Lung (tissue), 12 donors: Measurements from ENCODE around the gene CFAP91. TPM values are rescaled to one million over a fixed set of nuclear protein-coding genes. Genes with fewer than 3 reads are reported as not detected.

Experiments
- ATAC-seq: fragments of 200-7000 bp; cut with Tn5 transposase; one replicate; pipeline ENCODE4 v1.9.1; 2020; ENCODE audit warnings: moderate number of reproducible peaks; ENCODE audit not compliant: insufficient read depth, low FRiP score
- DNase-seq, 3 donors: peaks; one replicate each; pipeline ENCODE4 v3.0.0-alpha.2; 2013 to 2017
- H3K27ac ChIP-seq, 2 donors: one replicate each; pipeline ENCODE4 v1.5.1; 2013; ENCODE audit warnings: mild to moderate bottlenecking in 2 of 2, moderate library complexity in 2 of 2, control low read depth in 1 of 2, inconsistent platforms in 1 of 2, low read depth in 1 of 2, low read length in 1 of 2
- H3K27me3 ChIP-seq, 3 donors: one replicate each; pipeline ENCODE4 v1.5.1; 2013; ENCODE audit warnings: low read length in 2 of 3; ENCODE audit not compliant: control insufficient read depth in 3 of 3, insufficient read depth in 3 of 3
- H3K36me3 ChIP-seq, 4 donors: one replicate each; pipeline ENCODE4 v1.5.1; 2013; ENCODE audit warnings: low read length in 4 of 4, mild to moderate bottlenecking in 1 of 4, moderate library complexity in 1 of 4; ENCODE audit not compliant: control insufficient read depth in 4 of 4, insufficient read depth in 4 of 4
- H3K4me1 ChIP-seq, 5 donors: one replicate each; pipeline ENCODE4 v1.5.1; 2013; ENCODE audit warnings: low read length in 5 of 5, mild to moderate bottlenecking in 2 of 5, moderate library complexity in 1 of 5; ENCODE audit not compliant: control insufficient read depth in 5 of 5, insufficient read depth in 5 of 5
- H3K4me3 ChIP-seq: one replicate; pipeline ENCODE4 v1.5.1; 2013; ENCODE audit warnings: mild to moderate bottlenecking, control low read depth, moderate library complexity
- H3K9ac ChIP-seq, 2 donors: one replicate each; pipeline ENCODE4 v1.5.1; 2013; ENCODE audit warnings: low read length in 2 of 2, control low read depth in 1 of 2; ENCODE audit not compliant: insufficient read depth in 1 of 2
- H3K9me3 ChIP-seq, 4 donors: one replicate each; pipeline ENCODE4 v1.5.1; 2013; ENCODE audit warnings: low read length in 3 of 4, mild to moderate bottlenecking in 1 of 4, moderate library complexity in 1 of 4; ENCODE audit not compliant: control insufficient read depth in 4 of 4, insufficient read depth in 3 of 4
- WGBS, 2 donors: extraction: QIAGEN DNeasy Blood & Tissue Kit; methylation state at CpG; one replicate each; pipeline ENCODE4 v1.1.7; 2013; 5-methylcytosine and 5-hydroxymethylcytosine counted together
- polyA plus RNA-seq, 2 donors: library from polyadenylated mRNA; stranded (reverse); fragments of 200-250 nt; gene quantifications; one replicate each; pipeline ENCODE4 v1.2.1, GENCODE V29; 2013
- total RNA-seq, 2 donors: library from RNA; depleted of rRNA in 1 of 2; stranded (reverse); fragments of >200 nt in 1 of 2; gene quantifications; one replicate each; pipeline ENCODE4 v1.2.1, GENCODE V29; 2014 to 2021
- TF ChIP-seq, protein P1 (sequence below): IDR thresholded peaks from 2 replicates; pipeline ENCODE4 v1.5.1; 2012; ENCODE audit warnings: mild to moderate bottlenecking; ENCODE audit errors: control extremely low read depth, extremely low read depth
- donor health status: control.
- donor health status: control.
- donor health status: Bipolar disorder and iron deficiency.
- donor health status: healthy.
- donor health status: DM: yes; HTN: yes; CAD: no.

Gene CFAP91
- total and polyA plus RNA-seq, 4 donors: 3.4 to 19.0 (median 11.1) TPM

DNA sequence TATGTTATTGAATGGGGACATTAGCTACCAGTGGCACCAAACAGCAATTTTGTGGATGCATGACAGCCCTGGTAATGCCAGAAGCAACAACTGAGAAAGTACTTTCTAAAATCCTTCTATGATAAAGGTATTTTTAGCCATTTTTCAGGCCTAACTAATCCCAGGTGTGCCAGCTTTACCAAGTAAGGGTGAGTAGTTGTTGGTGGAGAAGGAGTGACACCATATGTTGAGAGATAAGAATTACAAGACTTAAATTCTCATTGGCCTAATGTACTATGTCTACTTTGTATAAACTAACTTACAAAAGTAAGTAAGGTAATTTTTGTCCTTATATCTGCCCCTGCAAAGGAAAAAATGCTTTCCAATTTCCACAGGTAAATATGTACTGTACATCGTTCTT is 21.5 kb upstream of the CFAP91 start:
- H3K27me3 ChIP-seq: no peaks in the 10 kb centered on the region
- no peaks in the 10 kb centered on the region for H3K9me3 ChIP-seq
- no peak overlapping the region for H3K27ac ChIP-seq
- TF ChIP-seq, protein P1, sequence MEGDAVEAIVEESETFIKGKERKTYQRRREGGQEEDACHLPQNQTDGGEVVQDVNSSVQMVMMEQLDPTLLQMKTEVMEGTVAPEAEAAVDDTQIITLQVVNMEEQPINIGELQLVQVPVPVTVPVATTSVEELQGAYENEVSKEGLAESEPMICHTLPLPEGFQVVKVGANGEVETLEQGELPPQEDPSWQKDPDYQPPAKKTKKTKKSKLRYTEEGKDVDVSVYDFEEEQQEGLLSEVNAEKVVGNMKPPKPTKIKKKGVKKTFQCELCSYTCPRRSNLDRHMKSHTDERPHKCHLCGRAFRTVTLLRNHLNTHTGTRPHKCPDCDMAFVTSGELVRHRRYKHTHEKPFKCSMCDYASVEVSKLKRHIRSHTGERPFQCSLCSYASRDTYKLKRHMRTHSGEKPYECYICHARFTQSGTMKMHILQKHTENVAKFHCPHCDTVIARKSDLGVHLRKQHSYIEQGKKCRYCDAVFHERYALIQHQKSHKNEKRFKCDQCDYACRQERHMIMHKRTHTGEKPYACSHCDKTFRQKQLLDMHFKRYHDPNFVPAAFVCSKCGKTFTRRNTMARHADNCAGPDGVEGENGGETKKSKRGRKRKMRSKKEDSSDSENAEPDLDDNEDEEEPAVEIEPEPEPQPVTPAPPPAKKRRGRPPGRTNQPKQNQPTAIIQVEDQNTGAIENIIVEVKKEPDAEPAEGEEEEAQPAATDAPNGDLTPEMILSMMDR: peak; percentile 6
- H3K9ac ChIP-seq: no peak overlapping the region
- no peak overlapping the region for H3K4me3 ChIP-seq
- 61 to 63% methylated on average over 1 of the region's 1 CpG for WGBS, 2 donors
- H3K36me3 ChIP-seq: no peaks in the 10 kb centered on the region
- H3K4me1 ChIP-seq: peaks cover 0 to 6% (median 6%) of the 10 kb centered on the region in 5 donors
- DNase-seq (peak in 2 of 3 donors; percentile 48 to 53), ATAC-seq (no peak)

DNA sequence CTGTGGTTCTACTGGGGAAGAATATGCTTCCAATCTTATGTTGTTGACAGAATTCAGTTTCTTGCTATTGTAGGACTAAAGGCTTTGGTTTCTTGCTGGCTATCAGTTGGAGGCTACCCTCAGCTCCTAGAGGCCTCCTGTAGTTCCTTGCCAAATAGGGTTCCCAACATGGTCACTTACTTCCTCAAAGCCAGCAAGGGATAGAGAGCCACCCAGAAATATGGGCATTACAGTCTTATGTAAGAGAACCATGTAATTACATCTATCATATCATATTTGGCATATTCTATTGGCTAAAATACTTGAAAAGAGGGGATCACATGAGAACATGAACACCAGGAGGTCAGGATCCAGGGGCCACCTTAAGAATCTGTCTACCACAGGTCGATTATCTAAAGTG is 19.4 kb upstream of the CFAP91 start:
- Histone ChIP-seq H3K27ac (no peak overlapping the region), H3K9me3 (peaks cover 0 to 2% (median 0%) of the 10 kb centered on the region in 4 donors), H3K9ac (no peak overlapping the region), H3K36me3 (no peaks in the 10 kb centered on the region), H3K27me3 (no peaks in the 10 kb centered on the region), H3K4me1 (peaks cover 0 to 2% (median 0%) of the 10 kb centered on the region in 5 donors), H3K4me3 (no peak overlapping the region)
- 55 to 62% methylated on average over 1 of the region's 1 CpG for WGBS, 2 donors
- ATAC-seq (no peak), DNase-seq (no peak)
- TF ChIP-seq, protein P1: no peak

DNA sequence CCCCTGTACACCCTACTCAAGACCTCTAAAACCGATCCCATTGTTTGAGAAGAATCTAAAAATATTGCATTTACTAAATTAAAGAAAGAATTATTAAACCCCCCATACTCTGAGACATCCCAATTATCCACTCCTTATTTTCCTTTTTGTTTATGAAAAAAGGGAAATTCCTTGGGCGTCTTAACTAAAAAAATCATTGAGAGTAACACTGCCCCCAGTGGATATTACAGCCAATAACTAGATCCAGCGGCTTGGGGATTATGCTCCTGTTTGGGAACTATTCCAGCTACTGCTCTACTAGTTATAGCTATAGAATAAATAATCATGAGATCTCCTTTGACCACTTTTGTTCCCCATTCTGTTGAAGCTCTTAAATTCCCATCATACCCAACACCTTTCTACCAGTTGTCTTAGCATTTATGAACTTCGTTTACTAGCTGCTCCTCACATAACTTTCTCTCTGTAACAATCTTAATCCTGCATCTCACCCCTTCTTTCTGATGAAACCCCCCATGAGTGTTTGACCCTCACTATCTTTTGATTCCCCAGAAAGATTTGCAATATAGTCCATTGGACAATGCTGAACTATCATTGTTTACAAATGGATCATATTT is 12.7 kb upstream of the CFAP91 start:
- Histone ChIP-seq H3K9me3 (peaks cover 0 to 2% (median 0%) of the 10 kb centered on the region in 4 donors), H3K4me3 (no peak overlapping the region), H3K9ac (no peak overlapping the region), H3K4me1 (no peaks in the 10 kb centered on the region), H3K36me3 (no peaks in the 10 kb centered on the region), H3K27me3 (no peaks in the 10 kb centered on the region), H3K27ac (no peak overlapping the region)
- DNase-seq (peak in 2 of 3 donors; percentile 41 to 49), ATAC-seq (no peak)
- 51 to 62% methylated on average over 4 of the region's 4 CpGs for WGBS, 2 donors
- TF ChIP-seq, protein P1: no peak

DNA sequence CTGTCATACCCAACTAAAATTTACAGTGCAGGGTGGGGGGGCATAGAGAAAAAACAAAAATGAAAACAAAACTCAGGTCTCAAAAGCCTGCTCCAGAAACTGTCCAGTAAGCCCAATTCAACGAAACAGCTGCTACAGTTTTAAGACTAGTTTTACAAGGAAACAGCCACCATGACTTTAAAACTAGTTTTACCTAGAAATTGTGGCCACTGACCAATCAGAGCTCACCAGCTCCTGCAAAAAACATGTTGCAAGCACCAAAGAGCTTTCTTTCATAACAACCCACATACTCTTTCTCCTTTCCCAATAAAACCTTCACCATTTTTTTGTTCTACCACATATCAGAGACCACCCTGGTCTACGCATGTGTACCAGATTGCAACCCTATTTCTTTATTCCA is 7.3 kb upstream of the CFAP91 start:
- Histone ChIP-seq H3K9ac (no peak overlapping the region), H3K36me3 (no peaks in the 10 kb centered on the region), H3K4me1 (no peaks in the 10 kb centered on the region), H3K27ac (no peak overlapping the region), H3K9me3 (peaks cover 0 to 2% (median 0%) of the 10 kb centered on the region in 4 donors), H3K4me3 (no peak overlapping the region), H3K27me3 (no peaks in the 10 kb centered on the region)
- TF ChIP-seq, protein P1: no peak
- WGBS, 2 donors: 94% methylated on average over 2 of the region's 2 CpGs
- DNase-seq (no peak), ATAC-seq (no peak)
